Lower leg skin (tissue), 4 donors: ENCODE measurements around the gene GNL3L. TPM values are rescaled to one million over a fixed set of nuclear protein-coding genes. Genes with fewer than 3 reads are reported as not detected.

Experiments used
- DNase-seq, 2 donors: peaks; one replicate each; pipeline ENCODE4 v3.0.0-alpha.2; 2019; ENCODE audit warnings: low spot score in 2 of 2
- H3K4me3 ChIP-seq: fragments of 200-600 bp; sonication (generic); 2 replicates; pipeline ENCODE4 v1.5.1; 2017; ENCODE audit warnings: mild to moderate bottlenecking, low read depth; ENCODE audit not compliant: poor library complexity, severe bottlenecking
- CTCF ChIP-seq, 3 donors: fragments of 450-650 bp; IDR thresholded peaks; one replicate each; pipeline ENCODE4 v1.5.1; 2016; ENCODE audit warnings: antibody characterized with exemption in 3 of 3, mild to moderate bottlenecking in 3 of 3, moderate library complexity in 2 of 3
- POLR2A ChIP-seq, 2 donors: fragments of 450-650 bp; IDR thresholded peaks; one replicate each; pipeline ENCODE4 v1.6.1; 2016 to 2017; ENCODE audit warnings: antibody characterized with exemption in 2 of 2, mild to moderate bottlenecking in 1 of 2, moderate library complexity in 1 of 2
- WGBS, 2 donors: methylation state at CpG; one replicate each; pipeline ENCODE4 v1.1.5; 2018; 5-methylcytosine and 5-hydroxymethylcytosine counted together
- intact Hi-C: fragments of 100-400 bp; cut with DNase I; formaldehyde crosslinking; loops from one replicate; pipeline ENCODE4 v1.15.0; 2023; ENCODE audit warnings: low total_unique reads
- total RNA-seq, 4 donors: library from RNA; depleted of rRNA; stranded (reverse); fragments of >200 nt; gene quantifications; one replicate each; pipeline ENCODE4 v1.1.0, GENCODE V29; 2016

GNL3L gene
- total RNA-seq, 4 donors from 2014 or later, result 22.6 to 32.1 (median 28.0) TPM

GRCh38 chrX:54597728-54598127, 67.7 kb downstream of the GNL3L start:
- 66 to 92% methylated on average over 2 of the region's 2 CpGs for WGBS, 2 donors
- intact Hi-C loops, result no loop called here

GRCh38 chrX:54602563-54602962, 72.5 kb downstream of the GNL3L start:
- intact Hi-C loops, result no loop called here
- 79% methylated on average over 1 of the region's 1 CpG; no CpG with 5 or more reads in 1 of the 2 donors for WGBS, 2 donors

More at GRCh38 chrX:54597728-54598127, 67.7 kb downstream of the GNL3L start:
- no peak overlapping the region for H3K4me3 ChIP-seq
- no peak for DNase-seq
- TF ChIP-seq CTCF (IDR thresholded peaks at IDR 0.05) (no peak), POLR2A (IDR thresholded peaks at IDR 0.05) (no peak)

More at GRCh38 chrX:54602563-54602962, 72.5 kb downstream of the GNL3L start:
- TF ChIP-seq CTCF (IDR thresholded peaks at IDR 0.05), result no peak
- no peak for TF ChIP-seq POLR2A (IDR thresholded peaks at IDR 0.05)
- H3K4me3 ChIP-seq, result no peak overlapping the region
- DNase-seq, result no peak

Other genes with a start within 250 kb of the GNL3L start
- 1 to 10 TPM in 1 of 4 donors, under 1 TPM in 3; 0.25 to 1.2 (median 0.68) TPM for gene WNK3, start 172.2 kb upstream of the GNL3L start, total RNA-seq
- 10 to 100 TPM; 20.2 to 26.8 (median 23.0) TPM for gene TSR2, start 89.8 kb upstream of the GNL3L start, total RNA-seq
- gene FGD1, start 34.0 kb upstream of the GNL3L start, total RNA-seq, result 1 to 10 TPM; 5.3 to 7.1 (median 6.7) TPM